ENCODE measurements around the gene PDE7B. TPM values are rescaled to one million over a fixed set of nuclear protein-coding genes. Genes with fewer than 3 reads are reported as not detected.

The PDE7B gene
- total RNA-seq, 2 experiments from 2014 or later = not detected

- BruUV-seq (replicated peaks) = no TSS peak
- H3K4me2 ChIP-seq (ENCODE audit: low read length) = no peak overlapping the region
- ChIA-PET CTCF (ENCODE audit: unreplicated experiment) (no interaction called here), POLR2A (no interaction called here)
- no peaks in the 10 kb centered on the region for H3K79me2 ChIP-seq (ENCODE audit: insufficient read depth, low read depth, low read length)
- intact Hi-C loops (cut with micrococcal nuclease; ENCODE audit: unreplicated experiment) = no loop called here
- H4K20me1 ChIP-seq (ENCODE audit: insufficient read depth, low read length) = no peaks in the 10 kb centered on the region
- H3K4me3 ChIP-seq (ENCODE audit: low read depth, low read length, poor library complexity, severe bottlenecking) = no peak overlapping the region
- H3K36me3 ChIP-seq (ENCODE audit: insufficient read depth, low read length) = no peaks in the 10 kb centered on the region
- no peaks in the 10 kb centered on the region for H3K9me2 ChIP-seq (ENCODE audit: insufficient read depth, low read length)
- H3K9me3 ChIP-seq (ENCODE audit: low read length) = no peaks in the 10 kb centered on the region
- DNase-seq (ENCODE audit: low spot score) = no peak
- H3K27ac ChIP-seq (ENCODE audit: low read depth, low read length, poor library complexity, severe bottlenecking) = no peak overlapping the region
- TF ChIP-seq CTCF (conservative IDR thresholded peaks at IDR 0.05; ENCODE audit: low read length) (no peak), EZH2phosphoT487 (IDR thresholded peaks at IDR 0.05; ENCODE audit: borderline replicate concordance, low read depth, low read length) (no peak)
- H2AFZ ChIP-seq (ENCODE audit: low read length) = no peak overlapping the region
- no peaks in the 10 kb centered on the region for H3K4me1 ChIP-seq (ENCODE audit: insufficient read depth, low read length, poor library complexity, severe bottlenecking)
Observed at GRCh38 chr6:135985471-135985870, 134.0 kb downstream of the PDE7B start.

- Histone ChIP-seq H3K4me1 (ENCODE audit: insufficient read depth, low read length, poor library complexity, severe bottlenecking) (no peaks in the 10 kb centered on the region), H3K36me3 (ENCODE audit: insufficient read depth, low read length) (no peaks in the 10 kb centered on the region), H3K27ac (ENCODE audit: low read depth, low read length, poor library complexity, severe bottlenecking) (no peak overlapping the region), H3K79me2 (ENCODE audit: insufficient read depth, low read depth, low read length) (no peaks in the 10 kb centered on the region), H2AFZ (ENCODE audit: low read length) (no peak overlapping the region), H3K9me2 (ENCODE audit: insufficient read depth, low read length) (no peaks in the 10 kb centered on the region), H3K4me3 (ENCODE audit: low read depth, low read length, poor library complexity, severe bottlenecking) (no peak overlapping the region), H3K4me2 (ENCODE audit: low read length) (no peak overlapping the region), H3K9me3 (ENCODE audit: low read length) (no peaks in the 10 kb centered on the region), H4K20me1 (ENCODE audit: insufficient read depth, low read length) (no peaks in the 10 kb centered on the region)
- ChIA-PET CTCF (ENCODE audit: unreplicated experiment) (no interaction called here), POLR2A (no interaction called here)
- no peak for DNase-seq (ENCODE audit: low spot score)
- TF ChIP-seq CTCF (conservative IDR thresholded peaks at IDR 0.05; ENCODE audit: low read length) = no peak
- no peak for TF ChIP-seq EZH2phosphoT487 (IDR thresholded peaks at IDR 0.05; ENCODE audit: borderline replicate concordance, low read depth, low read length)
- no TSS peak for BruUV-seq (replicated peaks)
- intact Hi-C loops (cut with micrococcal nuclease; ENCODE audit: unreplicated experiment) = no loop called here
Observed at GRCh38 chr6:135987226-135987625, 135.7 kb downstream of the PDE7B start.

- POLR2A ChIA-PET = interaction anchor here (1.1 kb wide), 1 partner anchor 36 kb away, joined by 3 read pairs; no protein-coding TSS in a partner anchor
- no peak overlapping the region for H3K4me3 ChIP-seq (ENCODE audit: low read depth, low read length, poor library complexity, severe bottlenecking)
- no peaks in the 10 kb centered on the region for H3K36me3 ChIP-seq (ENCODE audit: insufficient read depth, low read length)
- no peaks in the 10 kb centered on the region for H3K9me2 ChIP-seq (ENCODE audit: insufficient read depth, low read length)
- CTCF ChIA-PET (ENCODE audit: unreplicated experiment) = no interaction called here
- H3K79me2 ChIP-seq (ENCODE audit: insufficient read depth, low read depth, low read length) = no peaks in the 10 kb centered on the region
- no peak for DNase-seq (ENCODE audit: low spot score)
- H3K4me1 ChIP-seq (ENCODE audit: insufficient read depth, low read length, poor library complexity, severe bottlenecking) = no peaks in the 10 kb centered on the region
- no peaks in the 10 kb centered on the region for H4K20me1 ChIP-seq (ENCODE audit: insufficient read depth, low read length)
- intact Hi-C loops (cut with micrococcal nuclease; ENCODE audit: unreplicated experiment) = no loop called here
- BruUV-seq (replicated peaks) = no TSS peak
- no peaks in the 10 kb centered on the region for H3K9me3 ChIP-seq (ENCODE audit: low read length)
- no peak for TF ChIP-seq CTCF (conservative IDR thresholded peaks at IDR 0.05; ENCODE audit: low read length)
- no peak for TF ChIP-seq EZH2phosphoT487 (IDR thresholded peaks at IDR 0.05; ENCODE audit: borderline replicate concordance, low read depth, low read length)
- H2AFZ ChIP-seq (ENCODE audit: low read length) = no peak overlapping the region
- H3K4me2 ChIP-seq (ENCODE audit: low read length) = no peak overlapping the region
- H3K27ac ChIP-seq (ENCODE audit: low read depth, low read length, poor library complexity, severe bottlenecking) = no peak overlapping the region
Observed at GRCh38 chr6:135990439-135990838, 138.9 kb downstream of the PDE7B start.

All from OCI-LY7 (cell line).